Measurements from ENCODE around the gene EEF2K.

Gene EEF2K

DNA sequence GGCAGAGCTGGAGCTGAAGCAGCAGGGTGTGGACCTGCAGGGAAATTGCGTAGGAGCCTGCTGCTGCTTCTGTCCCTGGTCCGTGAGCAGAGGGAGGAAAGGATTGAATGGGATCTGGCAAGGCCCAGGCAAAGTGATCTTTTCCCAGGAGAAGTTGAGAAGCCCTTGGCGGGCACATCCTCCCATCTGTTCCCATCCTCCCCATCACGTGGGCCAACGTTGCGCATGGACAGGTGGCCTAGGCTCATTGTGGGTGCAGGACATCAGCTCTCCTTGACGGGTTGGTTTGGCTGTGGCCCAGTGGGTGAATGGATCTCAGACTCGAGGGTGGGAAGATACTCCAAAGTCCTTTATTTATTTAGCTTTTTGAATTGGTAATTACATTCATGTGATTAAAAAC, 61.7 kb downstream of the EEF2K start:
- Histone ChIP-seq H3K9ac (ENCODE audit: insufficient read length, low read depth) (no peak overlapping the region), H3K4me3 (ENCODE audit: insufficient read length, low read depth) (no peak overlapping the region), H3K27me3 (ENCODE audit: insufficient read depth, insufficient read length) (no peaks in the 10 kb centered on the region), H3K36me3 (ENCODE audit: insufficient read depth, insufficient read length, low read length) (peaks cover 69% of the 10 kb centered on the region), H3K4me1 (ENCODE audit: insufficient read depth, insufficient read length) (no peaks in the 10 kb centered on the region), H3K9me3 (ENCODE audit: insufficient read depth, low read length) (no peaks in the 10 kb centered on the region)
- no peak for DNase-seq (ENCODE audit: low read depth, low spot score)
- no peak for TF ChIP-seq YY1 (IDR thresholded peaks at IDR 0.05; ENCODE audit: insufficient read depth, insufficient read length)
- no peak for TF ChIP-seq SUZ12 (IDR thresholded peaks at IDR 0.05; ENCODE audit: extremely low read depth, insufficient read depth, insufficient read length)
- TF ChIP-seq ZNF274 (IDR thresholded peaks at IDR 0.05; ENCODE audit: low read depth, low read length), result no peak

- Histone ChIP-seq H3K4me3 (ENCODE audit: insufficient read length, low read depth) (no peak overlapping the region), H3K27me3 (ENCODE audit: insufficient read depth, insufficient read length) (no peaks in the 10 kb centered on the region), H3K4me1 (ENCODE audit: insufficient read depth, insufficient read length) (no peaks in the 10 kb centered on the region), H3K9ac (ENCODE audit: insufficient read length, low read depth) (no peak overlapping the region), H3K36me3 (ENCODE audit: insufficient read depth, insufficient read length, low read length) (peaks cover 72% of the 10 kb centered on the region), H3K9me3 (ENCODE audit: insufficient read depth, low read length) (no peaks in the 10 kb centered on the region; the same call in 1 of the 2 replicates)
- no peak for TF ChIP-seq YY1 (IDR thresholded peaks at IDR 0.05; ENCODE audit: insufficient read depth, insufficient read length)
- no peak for DNase-seq (ENCODE audit: low read depth, low spot score)
Measured at GRCh38 chr16:22270525-22270924, 64.4 kb downstream of the EEF2K start.

- Histone ChIP-seq H3K9ac (ENCODE audit: insufficient read length, low read depth) (no peak overlapping the region), H3K27me3 (ENCODE audit: insufficient read depth, insufficient read length) (no peaks in the 10 kb centered on the region), H3K4me3 (ENCODE audit: insufficient read length, low read depth) (no peak overlapping the region), H3K36me3 (ENCODE audit: insufficient read depth, insufficient read length, low read length) (peaks cover 57% of the 10 kb centered on the region), H3K9me3 (ENCODE audit: insufficient read depth, low read length) (no peaks in the 10 kb centered on the region; the same call in 1 of the 2 replicates), H3K4me1 (ENCODE audit: insufficient read depth, insufficient read length) (no peaks in the 10 kb centered on the region)
- DNase-seq (ENCODE audit: low read depth, low spot score), result no peak
- TF ChIP-seq ZNF274 (IDR thresholded peaks at IDR 0.05; ENCODE audit: low read depth, low read length) (no peak), SUZ12 (IDR thresholded peaks at IDR 0.05; ENCODE audit: extremely low read depth, insufficient read depth, insufficient read length) (no peak), YY1 (IDR thresholded peaks at IDR 0.05; ENCODE audit: insufficient read depth, insufficient read length) (no peak)
Measured at GRCh38 chr16:22272870-22273650, 67.0 kb downstream of the EEF2K start.

GRCh38 chr16:22274916-22275315, 68.8 kb downstream of the EEF2K start:
- H3K9ac ChIP-seq (ENCODE audit: insufficient read length, low read depth), result no peak overlapping the region
- H3K36me3 ChIP-seq (ENCODE audit: insufficient read depth, insufficient read length, low read length), result peaks cover 58% of the 10 kb centered on the region
- no peak overlapping the region for H3K4me3 ChIP-seq (ENCODE audit: insufficient read length, low read depth)
- no peaks in the 10 kb centered on the region; the same call in 1 of the 2 replicates for H3K9me3 ChIP-seq (ENCODE audit: insufficient read depth, low read length)
- TF ChIP-seq YY1 (IDR thresholded peaks at IDR 0.05; ENCODE audit: insufficient read depth, insufficient read length), result no peak
- TF ChIP-seq ZNF274 (IDR thresholded peaks at IDR 0.05; ENCODE audit: low read depth, low read length), result no peak
- TF ChIP-seq SUZ12 (IDR thresholded peaks at IDR 0.05; ENCODE audit: extremely low read depth, insufficient read depth, insufficient read length), result no peak
- no peaks in the 10 kb centered on the region for H3K4me1 ChIP-seq (ENCODE audit: insufficient read depth, insufficient read length)
- DNase-seq (ENCODE audit: low read depth, low spot score), result no peak
- H3K27me3 ChIP-seq (ENCODE audit: insufficient read depth, insufficient read length), result no peaks in the 10 kb centered on the region

- H3K9me3 ChIP-seq (ENCODE audit: insufficient read depth, low read length), result peaks cover 11% of the 10 kb centered on the region
- H3K36me3 ChIP-seq (ENCODE audit: insufficient read depth, insufficient read length, low read length), result peaks cover 56% of the 10 kb centered on the region
- DNase-seq (ENCODE audit: low read depth, low spot score), result no peak
- no peaks in the 10 kb centered on the region for H3K27me3 ChIP-seq (ENCODE audit: insufficient read depth, insufficient read length)
- TF ChIP-seq SUZ12 (IDR thresholded peaks at IDR 0.05; ENCODE audit: extremely low read depth, insufficient read depth, insufficient read length) (no peak), ZNF274 (IDR thresholded peaks at IDR 0.05; ENCODE audit: low read depth, low read length) (no peak), YY1 (IDR thresholded peaks at IDR 0.05; ENCODE audit: insufficient read depth, insufficient read length) (no peak)
- H3K4me3 ChIP-seq (ENCODE audit: insufficient read length, low read depth), result no peak overlapping the region
- no peak overlapping the region for H3K9ac ChIP-seq (ENCODE audit: insufficient read length, low read depth)
- no peaks in the 10 kb centered on the region for H3K4me1 ChIP-seq (ENCODE audit: insufficient read depth, insufficient read length)
Measured at GRCh38 chr16:22278441-22279230, 72.6 kb downstream of the EEF2K start.

DNA sequence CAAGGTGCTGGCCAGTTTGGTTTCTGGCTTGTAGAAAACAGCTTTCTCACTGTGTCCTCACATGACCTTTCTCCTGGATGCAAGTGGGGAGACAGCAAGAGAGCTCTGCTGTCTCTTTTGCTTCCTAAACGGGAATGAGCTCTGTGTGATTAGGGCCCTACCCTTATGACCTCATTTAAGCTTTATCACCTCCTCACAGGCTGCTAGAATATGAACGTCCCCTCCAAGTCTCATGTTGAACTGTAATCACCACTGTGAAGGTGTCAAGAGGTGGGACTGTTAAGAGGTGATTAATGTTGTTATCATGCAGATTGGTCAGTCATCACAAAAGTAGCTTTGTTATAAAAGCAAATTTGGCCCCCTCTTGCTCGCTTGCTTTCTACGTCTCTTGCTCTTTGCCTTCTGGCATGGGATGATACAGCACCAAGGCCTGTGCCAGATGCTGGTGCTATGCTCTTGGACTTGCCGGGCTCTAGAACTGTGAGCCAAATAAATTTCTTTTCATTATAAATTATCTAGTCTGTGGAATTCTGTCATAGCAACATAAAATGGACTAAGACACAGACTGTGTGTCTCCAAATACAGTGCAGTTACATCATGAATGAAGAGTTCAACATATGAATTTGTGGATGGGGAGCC, 76.3 kb downstream of the EEF2K start:
- Histone ChIP-seq H3K9ac (ENCODE audit: insufficient read length, low read depth) (no peak overlapping the region), H3K4me3 (ENCODE audit: insufficient read length, low read depth) (no peak overlapping the region), H3K36me3 (ENCODE audit: insufficient read depth, insufficient read length, low read length) (peaks cover 39% of the 10 kb centered on the region), H3K9me3 (ENCODE audit: insufficient read depth, low read length) (peaks cover 11% of the 10 kb centered on the region), H3K4me1 (ENCODE audit: insufficient read depth, insufficient read length) (peaks cover 5% of the 10 kb centered on the region), H3K27me3 (ENCODE audit: insufficient read depth, insufficient read length) (no peaks in the 10 kb centered on the region)
- DNase-seq (ENCODE audit: low read depth, low spot score), result no peak
- TF ChIP-seq YY1 (IDR thresholded peaks at IDR 0.05; ENCODE audit: insufficient read depth, insufficient read length) (no peak), SUZ12 (IDR thresholded peaks at IDR 0.05; ENCODE audit: extremely low read depth, insufficient read depth, insufficient read length) (no peak), ZNF274 (IDR thresholded peaks at IDR 0.05; ENCODE audit: low read depth, low read length) (no peak)

- Histone ChIP-seq H3K9ac (ENCODE audit: insufficient read length, low read depth) (no peak overlapping the region), H3K4me3 (ENCODE audit: insufficient read length, low read depth) (no peak overlapping the region), H3K4me1 (ENCODE audit: insufficient read depth, insufficient read length) (peaks cover 5% of the 10 kb centered on the region), H3K27me3 (ENCODE audit: insufficient read depth, insufficient read length) (no peaks in the 10 kb centered on the region), H3K36me3 (ENCODE audit: insufficient read depth, insufficient read length, low read length) (peaks cover 30% of the 10 kb centered on the region), H3K9me3 (ENCODE audit: insufficient read depth, low read length) (peaks cover 11% of the 10 kb centered on the region)
- no peak for DNase-seq (ENCODE audit: low read depth, low spot score)
- TF ChIP-seq ZNF274 (IDR thresholded peaks at IDR 0.05; ENCODE audit: low read depth, low read length) (no peak), SUZ12 (IDR thresholded peaks at IDR 0.05; ENCODE audit: extremely low read depth, insufficient read depth, insufficient read length) (no peak), YY1 (IDR thresholded peaks at IDR 0.05; ENCODE audit: insufficient read depth, insufficient read length) (no peak)
Measured at GRCh38 chr16:22284637-22285036, 78.6 kb downstream of the EEF2K start.

Measured in NT2/D1 (cell line).